Left lung (tissue), 10 donors: Measurements from ENCODE around the gene SOX30. TPM values are rescaled to one million over a fixed set of nuclear protein-coding genes. Genes with fewer than 3 reads are reported as not detected.
A peak's percentile ranks its signal among the peaks of the same experiment; 100 is the strongest.

Experiments
- ATAC-seq: fragments of 200-7000 bp; cut with Tn5 transposase; one replicate; pipeline ENCODE4 v1.9.1; 2020; ENCODE audit warnings: moderate library complexity
- DNase-seq, 4 donors: peaks; one replicate each; pipeline ENCODE4 v3.0.0-alpha.2; 2013 to 2020
- H3K27ac ChIP-seq, 2 donors: fragments of 200-600 bp; sonication (generic) in 1 of 2; one replicate each; pipeline versions ENCODE4 v1.5.0 to v1.8.0; 2020 to 2021
- H3K27me3 ChIP-seq, 2 donors: fragments of 200-600 bp; sonication (generic) in 1 of 2; one replicate each; pipeline versions ENCODE4 v1.5.0 to v1.8.0; 2020 to 2021
- H3K36me3 ChIP-seq, 2 donors: fragments of 200-600 bp; sonication (generic) in 1 of 2; one replicate each; pipeline versions ENCODE4 v1.5.0 to v1.8.0; 2020 to 2021
- H3K4me1 ChIP-seq, 2 donors: fragments of 200-600 bp; one replicate each; pipeline ENCODE4 v1.8.0; 2021
- H3K4me3 ChIP-seq, 2 donors: fragments of 200-600 bp; sonication (generic) in 1 of 2; one replicate each; pipeline versions ENCODE4 v1.5.0 to v1.8.0; 2020 to 2021; ENCODE audit warnings: mild to moderate bottlenecking in 1 of 2
- H3K9me3 ChIP-seq, 2 donors: fragments of 200-600 bp; sonication (generic) in 1 of 2; one replicate each; pipeline versions ENCODE4 v1.5.0 to v1.8.0; 2020 to 2021
- intact Hi-C, 2 donors: fragments of 100-400 bp; cut with DNase I; formaldehyde crosslinking; loops; one replicate each; pipeline versions ENCODE4 v1.11.2 to v1.14.2; 2022
- polyA plus RNA-seq, 6 donors: library from polyadenylated mRNA; unstranded; fragments of 120-200 nt; gene quantifications; one replicate each; pipeline ENCODE4 v1.2.1, GENCODE V29; 2013; ENCODE audit not compliant: insufficient read length in 6 of 6
- total RNA-seq, 2 donors: library from RNA; stranded (reverse); fragmentation: NEBNext Ultra II Directional; extraction: Animal tissue kit (Norgen Biotek cat#: 25700); gene quantifications; one replicate each; pipeline ENCODE4 v1.2.1, GENCODE V29; 2021
- TF ChIP-seq, protein P1 (sequence below), 2 donors: fragments of 200-600 bp; sonication (generic) in 1 of 2; IDR thresholded peaks; one replicate each; pipeline versions ENCODE4 v1.5.0 to v1.8.0; 2021; ENCODE audit warnings: antibody characterized with exemption in 2 of 2
- donor health status: DM: no; HTN: yes; CAD: no.
- donor health status: DM: no; HTN: no; CAD: no.

The SOX30 gene
- total and polyA plus RNA-seq, 8 donors = 0.14 to 0.35 (median 0.27) TPM; not detected in 1

DNA sequence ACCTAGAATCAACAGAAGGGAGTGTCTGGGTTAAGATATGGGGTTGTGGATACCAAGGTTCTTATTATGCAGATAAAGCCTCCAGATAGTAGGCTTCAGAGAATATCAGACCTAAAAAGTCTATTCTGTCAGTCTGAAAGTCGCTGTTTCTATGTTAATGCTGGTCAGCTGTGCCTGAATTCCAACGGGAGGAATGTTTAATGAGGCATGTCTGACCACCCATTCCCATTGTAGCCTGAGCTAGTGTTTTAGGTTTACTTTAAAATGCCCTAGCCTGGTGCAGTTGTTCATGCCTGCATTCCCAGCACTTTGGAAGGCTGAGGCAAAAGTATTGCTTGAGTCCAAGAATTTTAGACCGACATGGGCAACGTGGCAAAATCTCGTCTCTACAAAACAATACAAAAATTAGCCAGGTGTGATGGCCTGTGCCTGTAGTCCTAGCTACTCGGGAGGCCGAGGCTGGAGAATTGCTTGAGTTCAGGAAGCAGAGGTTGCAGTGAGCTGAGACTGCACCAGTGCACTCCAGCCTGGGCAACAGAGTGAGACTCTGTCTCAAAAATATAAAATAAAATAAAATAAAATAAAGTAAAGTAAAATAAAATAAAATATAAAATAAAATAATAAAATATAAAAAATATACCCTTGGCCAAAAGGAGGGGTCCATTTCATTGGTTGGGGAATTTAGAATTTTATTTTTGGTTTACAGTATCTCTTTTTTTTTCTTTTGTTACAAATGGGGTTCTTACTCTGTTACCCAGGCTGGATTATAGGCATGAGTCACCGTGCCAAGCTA, 7.8 kb upstream of the SOX30 start:
- Histone ChIP-seq H3K36me3 (no peaks in the 10 kb centered on the region), H3K27me3 (no peaks in the 10 kb centered on the region), H3K4me3 (no peak overlapping the region), H3K27ac (no peak overlapping the region), H3K4me1 (no peaks in the 10 kb centered on the region), H3K9me3 (peaks cover 0 to 35% of the 10 kb centered on the region in 2 donors)
- TF ChIP-seq, protein P1, sequence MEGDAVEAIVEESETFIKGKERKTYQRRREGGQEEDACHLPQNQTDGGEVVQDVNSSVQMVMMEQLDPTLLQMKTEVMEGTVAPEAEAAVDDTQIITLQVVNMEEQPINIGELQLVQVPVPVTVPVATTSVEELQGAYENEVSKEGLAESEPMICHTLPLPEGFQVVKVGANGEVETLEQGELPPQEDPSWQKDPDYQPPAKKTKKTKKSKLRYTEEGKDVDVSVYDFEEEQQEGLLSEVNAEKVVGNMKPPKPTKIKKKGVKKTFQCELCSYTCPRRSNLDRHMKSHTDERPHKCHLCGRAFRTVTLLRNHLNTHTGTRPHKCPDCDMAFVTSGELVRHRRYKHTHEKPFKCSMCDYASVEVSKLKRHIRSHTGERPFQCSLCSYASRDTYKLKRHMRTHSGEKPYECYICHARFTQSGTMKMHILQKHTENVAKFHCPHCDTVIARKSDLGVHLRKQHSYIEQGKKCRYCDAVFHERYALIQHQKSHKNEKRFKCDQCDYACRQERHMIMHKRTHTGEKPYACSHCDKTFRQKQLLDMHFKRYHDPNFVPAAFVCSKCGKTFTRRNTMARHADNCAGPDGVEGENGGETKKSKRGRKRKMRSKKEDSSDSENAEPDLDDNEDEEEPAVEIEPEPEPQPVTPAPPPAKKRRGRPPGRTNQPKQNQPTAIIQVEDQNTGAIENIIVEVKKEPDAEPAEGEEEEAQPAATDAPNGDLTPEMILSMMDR (IDR thresholded peaks at IDR 0.05) = no peak
- DNase-seq = no peak
- intact Hi-C loops = no loop called here
- no peak for ATAC-seq

DNA sequence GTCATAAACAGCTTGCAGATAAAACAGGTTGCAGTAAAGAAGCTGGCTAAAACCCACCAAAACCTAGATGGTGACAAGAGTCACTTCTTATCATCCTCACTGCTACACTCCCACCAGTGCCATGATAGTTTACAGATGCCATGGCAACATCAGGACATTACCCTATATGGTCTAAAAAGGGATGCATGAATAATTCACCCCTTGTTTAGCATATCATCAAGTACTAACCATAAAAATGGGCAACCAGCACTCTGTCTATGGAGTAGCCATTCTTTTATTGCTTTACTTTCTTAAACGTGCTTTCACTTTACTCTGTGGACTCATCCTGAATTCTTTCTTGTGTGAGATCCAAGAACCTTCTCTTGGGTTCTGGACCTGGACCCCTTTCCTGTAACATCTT, 6.7 kb upstream of the SOX30 start:
- Histone ChIP-seq H3K9me3 (peaks cover 0 to 41% of the 10 kb centered on the region in 2 donors), H3K4me1 (no peaks in the 10 kb centered on the region), H3K4me3 (no peak overlapping the region), H3K36me3 (no peaks in the 10 kb centered on the region), H3K27me3 (no peaks in the 10 kb centered on the region), H3K27ac (no peak overlapping the region)
- DNase-seq = no peak
- TF ChIP-seq, protein P1 (IDR thresholded peaks at IDR 0.05) = no peak
- intact Hi-C loops = no loop called here
- ATAC-seq = no peak

DNA sequence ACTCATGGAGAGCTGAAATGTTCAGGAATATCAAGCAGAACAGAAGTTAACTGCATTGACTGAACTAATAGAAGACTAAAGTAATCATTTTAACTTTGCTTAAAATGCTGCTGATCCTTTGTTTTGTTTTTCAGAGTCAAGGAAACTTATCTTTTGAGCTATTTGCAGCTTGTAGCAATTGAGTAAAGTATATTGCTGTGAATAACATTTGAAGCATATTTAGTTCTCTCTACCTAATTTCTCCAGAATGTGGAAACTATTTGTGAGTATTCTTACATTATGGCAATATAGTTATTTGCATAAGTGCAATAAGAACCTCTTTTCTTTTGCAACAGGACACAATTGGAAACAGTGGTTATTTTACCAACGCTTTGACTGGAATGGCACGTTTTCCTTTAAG, 5.3 kb upstream of the SOX30 start:
- Histone ChIP-seq H3K27me3 (no peaks in the 10 kb centered on the region), H3K36me3 (no peaks in the 10 kb centered on the region), H3K27ac (no peak overlapping the region), H3K4me1 (no peaks in the 10 kb centered on the region), H3K4me3 (no peak overlapping the region), H3K9me3 (peaks cover 0 to 48% of the 10 kb centered on the region in 2 donors)
- ATAC-seq = no peak
- TF ChIP-seq, protein P1 (IDR thresholded peaks at IDR 0.05) = no peak
- intact Hi-C loops = no loop called here
- no peak for DNase-seq

DNA sequence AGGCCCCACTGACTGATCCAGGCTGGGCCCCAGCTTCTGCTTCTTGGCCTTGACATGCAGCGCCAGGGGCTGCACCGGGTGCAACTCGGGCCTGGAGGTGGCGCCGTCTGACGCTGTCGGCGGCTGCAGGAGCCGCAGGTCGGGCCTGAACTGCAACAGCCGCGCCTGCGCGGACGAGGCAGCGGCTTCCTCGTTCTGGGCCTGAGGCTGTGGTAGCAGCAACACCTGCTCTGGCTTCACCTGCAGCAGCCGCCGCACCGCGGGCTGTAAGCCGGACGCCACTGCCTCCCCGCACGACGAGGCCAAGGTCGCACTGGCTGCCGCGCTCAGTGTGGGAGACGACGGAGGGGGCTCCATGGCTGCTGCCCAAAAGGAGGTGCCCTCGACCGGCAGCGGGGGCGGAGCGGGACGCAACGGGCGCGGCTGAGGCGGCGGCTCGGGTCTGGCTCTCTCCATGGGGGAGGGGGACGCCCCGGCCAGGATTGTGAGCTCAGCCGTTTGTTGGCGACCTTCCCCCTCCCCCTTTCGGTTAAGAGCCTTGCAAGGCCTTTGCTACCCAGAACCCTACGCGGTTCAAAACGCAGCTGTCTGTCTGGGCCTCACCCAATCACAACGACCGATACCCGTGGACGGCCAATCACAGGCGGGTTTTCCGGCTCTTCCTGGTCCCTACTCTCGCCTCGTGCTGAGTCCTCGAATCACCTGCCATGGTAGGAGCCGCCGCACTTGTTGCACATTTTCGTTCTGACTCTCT, 438 bp downstream of the SOX30 start:
- peak; percentile 100 for ATAC-seq
- Histone ChIP-seq H3K27ac (no peak overlapping the region), H3K4me1 (peaks cover 0 to 5% of the 10 kb centered on the region in 2 donors)

More for the DNA sequence above, 438 bp downstream of the SOX30 start:
- intact Hi-C loops = no loop called here
- TF ChIP-seq, protein P1 (IDR thresholded peaks at IDR 0.05) = peak; percentile 20 to 27
- Histone ChIP-seq H3K36me3 (no peaks in the 10 kb centered on the region), H3K9me3 (peaks cover 0 to 19% of the 10 kb centered on the region in 2 donors), H3K4me3 (peak overlapping the region; percentile 44 to 47), H3K27me3 (peaks cover 0 to 13% of the 10 kb centered on the region in 2 donors)
- DNase-seq = peak in 3 of 4 donors; percentile 67 to 94 (median 86)
